ENCODE results near the gene PTCH2. TPM values are rescaled to one million over a fixed set of nuclear protein-coding genes. Genes with fewer than 3 reads are reported as not detected.

Gene PTCH2
- total RNA-seq, 1 donor from 2014 or later, result 1.5 TPM

- DNase-seq (ENCODE audit: low spot score), result no peak
Observed at GRCh38 chr1:44778705-44779576, 64.1 kb downstream of the PTCH2 start.

DNA sequence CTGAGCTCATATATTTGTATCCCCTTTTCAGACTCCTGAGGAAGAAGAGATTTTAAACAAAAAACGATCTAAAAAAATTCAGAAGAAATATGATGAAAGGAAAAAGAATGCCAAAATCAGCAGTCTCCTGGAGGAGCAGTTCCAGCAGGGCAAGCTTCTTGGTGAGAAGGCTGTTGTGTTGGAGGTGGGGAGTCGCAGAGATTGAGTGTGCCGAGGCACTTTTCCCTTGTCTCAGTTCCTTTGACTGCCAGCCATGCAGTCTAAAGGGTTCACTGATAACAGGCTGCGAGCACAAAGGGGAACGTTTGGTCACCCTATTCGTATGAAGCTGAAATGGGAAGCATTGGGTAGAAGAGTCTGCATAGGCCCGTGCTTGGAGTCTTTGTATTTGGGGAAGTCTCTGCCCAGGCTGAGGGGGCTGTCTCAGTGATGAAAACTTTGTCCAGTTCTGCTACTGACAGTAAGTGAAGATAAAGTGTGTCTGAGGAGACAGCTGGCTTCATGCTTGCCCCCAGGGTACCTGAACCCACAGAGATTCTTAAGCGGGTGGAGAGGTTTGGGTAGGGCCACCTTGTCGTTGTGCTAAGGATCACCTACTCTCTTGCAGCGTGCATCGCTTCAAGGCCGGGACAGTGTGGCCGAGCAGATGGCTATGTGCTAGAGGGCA lies 65.0 kb downstream of the PTCH2 start:
- DNase-seq (ENCODE audit: low spot score), result no peak

DNA sequence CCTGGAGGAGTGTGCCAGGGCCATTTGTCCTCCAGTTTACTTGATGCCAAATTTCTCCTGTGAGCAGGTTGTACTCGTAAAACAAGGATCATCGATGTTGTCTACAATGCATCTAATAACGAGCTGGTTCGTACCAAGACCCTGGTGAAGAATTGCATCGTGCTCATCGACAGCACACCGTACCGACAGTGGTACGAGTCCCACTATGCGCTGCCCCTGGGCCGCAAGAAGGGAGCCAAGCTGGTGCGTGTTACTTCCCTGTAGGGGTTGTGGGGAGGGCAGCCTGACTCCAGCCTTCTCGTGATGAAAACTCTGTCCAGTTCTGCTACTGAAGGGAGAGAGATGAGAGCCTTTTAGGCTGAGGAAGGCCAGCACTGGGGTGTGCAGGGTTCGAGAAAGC lies 65.5 kb downstream of the PTCH2 start:
- DNase-seq (ENCODE audit: low spot score), result no peak

DNA sequence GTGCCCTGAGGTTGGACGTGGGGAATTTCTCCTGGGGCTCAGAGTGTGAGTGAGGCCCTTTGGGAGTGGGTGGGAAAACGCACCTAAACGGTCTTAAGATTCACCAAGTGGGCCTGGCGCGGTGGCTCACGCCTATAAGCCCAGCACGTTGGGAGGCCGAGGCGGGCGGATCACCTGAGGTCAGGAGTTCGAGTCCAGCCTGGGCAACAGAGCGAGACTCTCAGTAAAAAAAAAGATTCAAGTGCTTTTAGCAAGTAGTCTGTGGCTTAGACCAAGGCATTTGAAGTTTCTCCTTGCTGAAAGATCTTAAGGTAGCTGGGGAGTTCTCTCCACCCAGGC lies 66.4 kb downstream of the PTCH2 start:
- no peak for DNase-seq (ENCODE audit: low spot score)

DNA sequence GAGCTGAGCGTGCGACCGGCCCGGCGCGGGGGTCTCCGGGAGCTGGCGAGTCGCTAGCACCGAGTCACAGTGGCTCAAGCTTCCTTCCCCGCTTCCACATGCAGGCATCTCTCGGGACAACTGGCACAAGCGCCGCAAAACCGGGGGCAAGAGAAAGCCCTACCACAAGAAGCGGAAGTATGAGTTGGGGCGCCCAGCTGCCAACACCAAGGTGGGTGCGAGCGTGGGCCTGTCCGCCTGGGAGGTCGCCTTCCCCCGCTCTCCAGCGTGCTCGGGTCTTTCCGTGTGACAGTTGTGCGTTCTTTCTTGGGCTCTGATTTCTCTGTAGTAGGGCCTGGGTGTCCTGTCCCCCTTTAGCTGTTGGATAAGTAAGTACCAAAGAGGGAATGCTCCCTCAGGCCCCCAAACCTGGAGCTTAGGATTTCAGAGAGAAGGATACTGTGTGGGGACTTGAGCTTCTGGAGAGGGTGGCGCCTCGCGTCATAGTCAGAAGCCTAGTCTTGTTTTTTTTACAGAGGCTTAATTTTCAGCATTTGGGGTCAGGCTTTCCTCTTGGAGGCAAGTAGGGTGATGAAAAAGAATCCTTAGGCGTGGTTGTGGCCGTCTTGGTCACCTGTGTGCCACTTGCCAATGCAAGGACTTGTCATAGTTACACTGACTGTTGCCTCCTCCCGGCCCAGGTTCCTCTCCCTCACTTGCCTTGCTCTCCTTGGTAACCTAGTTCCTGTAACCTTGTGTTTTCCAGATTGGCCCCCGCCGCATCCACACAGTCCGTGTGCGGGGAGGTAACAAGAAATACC lies 66.9 kb downstream of the PTCH2 start:
- peak; percentile 64 for DNase-seq (ENCODE audit: low spot score)

GRCh38 chr1:44775078-44775929 lies 67.7 kb downstream of the PTCH2 start, which contains the start of gene RPS8:
Gene RPS8, plus strand, starts transcription at chr1:44775540. Its CDS starts 57 bp downstream, at chr1:44775597.
- peak; percentile 95 for DNase-seq (ENCODE audit: low spot score)

Other genes starting within 250 kb of the PTCH2 start
- gene TMEM53, start 168.8 kb downstream of the PTCH2 start, total RNA-seq, result 20.5 TPM
- gene ARMH1, start 168.5 kb downstream of the PTCH2 start, total RNA-seq, result 3.0 TPM
- not detected for gene RNU5D-1, start 112.1 kb downstream of the PTCH2 start, total RNA-seq
- gene KIF2C, start 103.4 kb downstream of the PTCH2 start, total RNA-seq, result 3.5 TPM
- gene RPS8, start 67.7 kb downstream of the PTCH2 start, total RNA-seq, result 2,312 TPM
- 0.36 TPM for gene BEST4, start 55.1 kb downstream of the PTCH2 start, total RNA-seq
- 14.4 TPM for gene PLK3, start 42.9 kb downstream of the PTCH2 start, total RNA-seq
- gene DYNLT4, start 35.9 kb downstream of the PTCH2 start, total RNA-seq, result 0.52 TPM
- gene BTBD19, start 34.7 kb downstream of the PTCH2 start, total RNA-seq, result 8.7 TPM
- gene EIF2B3, start 143.3 kb upstream of the PTCH2 start, total RNA-seq, result 28.6 TPM
- gene HECTD3, start 168.1 kb upstream of the PTCH2 start, total RNA-seq, result 47.7 TPM
- 60.8 TPM for gene UROD, start 169.0 kb upstream of the PTCH2 start, total RNA-seq

Measured in ureter (tissue), 1 donor.